NOMO-1 treated with DMSO at 0.1 percent for 48 hours (cell line): ENCODE measurements around the gene SGK1.
"Not testable (repeated sequence)": the region's sequence is repeated elsewhere in the genome, so short reads cannot be mapped to it uniquely, and the experiment has no call there.

Experiments
- DNase-seq: peaks from one replicate; lab custom pipeline; 2025; ENCODE audit not compliant: unreplicated experiment; lab: John Stamatoyannopoulos, UW

SGK1 gene

DNA sequence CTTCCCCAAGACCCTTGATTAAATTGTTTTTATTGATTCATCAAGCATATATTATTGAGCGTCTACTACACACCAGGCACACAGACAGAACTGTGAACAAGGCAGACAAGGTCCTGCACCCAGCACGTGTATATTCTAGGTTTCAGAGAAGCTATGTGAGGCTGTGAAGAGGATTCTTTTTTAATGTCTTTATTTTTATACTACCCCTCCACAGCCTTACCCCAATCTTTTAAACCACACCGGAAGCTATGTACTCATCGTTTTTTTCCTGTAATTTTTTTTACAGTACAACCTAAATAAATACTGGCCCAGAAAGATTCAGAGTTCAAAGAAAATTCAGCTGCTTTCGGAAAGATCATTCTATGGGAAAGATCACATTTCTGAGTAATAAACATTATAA is 10.0 kb downstream of the SGK1 start:
- DNase-seq: peak; percentile 70

DNA sequence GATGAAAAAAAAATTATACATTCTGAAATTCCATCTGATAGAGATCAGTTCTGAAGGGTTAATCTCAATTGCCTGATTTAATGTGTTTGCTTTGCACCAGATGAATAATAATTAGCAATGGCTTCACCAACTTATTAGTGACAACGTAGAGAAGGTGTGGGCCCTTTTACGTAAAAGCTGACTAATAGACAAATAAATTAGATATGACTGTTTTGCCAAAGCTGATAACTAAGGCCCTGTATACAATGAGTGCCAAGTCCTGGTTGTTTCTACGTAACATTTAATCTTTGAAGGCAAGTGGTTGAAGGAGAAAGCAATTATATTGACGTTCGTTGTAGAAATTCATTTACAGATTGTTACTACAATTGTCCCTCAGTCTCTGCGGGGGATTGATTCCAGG is 10.8 kb downstream of the SGK1 start:
- DNase-seq: no peak

DNA sequence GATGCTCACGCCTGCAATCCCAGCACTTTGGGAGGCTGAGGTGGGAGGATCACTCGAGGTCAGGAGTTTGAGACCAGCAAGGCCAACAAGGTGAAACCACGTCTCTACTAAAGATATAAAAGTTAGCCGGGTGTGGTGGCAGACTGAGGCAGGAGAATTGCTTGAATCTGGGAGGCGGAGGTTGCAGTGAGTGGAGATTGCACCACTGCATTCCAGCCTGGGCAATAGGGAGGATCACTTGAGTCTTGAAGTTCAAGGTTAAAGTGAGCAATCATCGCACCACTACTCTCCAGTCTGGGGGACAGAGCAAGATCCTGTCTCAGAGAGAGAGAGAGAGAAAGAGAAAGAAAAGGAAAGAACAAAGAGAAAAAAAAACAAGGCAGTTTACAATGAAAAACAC is 13.5 kb downstream of the SGK1 start:
- DNase-seq: not testable (repeated sequence)

DNA sequence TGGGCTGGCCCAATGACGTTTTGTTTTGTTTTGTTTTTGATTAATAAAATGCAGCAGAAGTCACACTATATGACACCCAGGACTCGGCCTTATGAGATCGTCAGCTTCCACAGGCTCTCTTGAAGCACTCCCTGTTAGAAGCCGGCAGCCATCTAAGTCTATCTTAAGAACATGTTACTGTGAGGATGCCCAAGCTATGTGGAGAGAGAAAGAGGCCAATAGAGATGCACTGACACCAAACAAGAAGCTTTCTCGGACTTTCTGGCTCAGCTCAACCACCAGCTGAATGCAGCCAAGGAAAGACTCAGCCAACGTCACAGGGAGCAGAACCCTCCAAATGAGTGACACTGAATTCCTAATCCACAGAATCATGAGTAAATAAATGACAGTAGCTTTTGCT is 14.0 kb downstream of the SGK1 start:
- no peak for DNase-seq

DNA sequence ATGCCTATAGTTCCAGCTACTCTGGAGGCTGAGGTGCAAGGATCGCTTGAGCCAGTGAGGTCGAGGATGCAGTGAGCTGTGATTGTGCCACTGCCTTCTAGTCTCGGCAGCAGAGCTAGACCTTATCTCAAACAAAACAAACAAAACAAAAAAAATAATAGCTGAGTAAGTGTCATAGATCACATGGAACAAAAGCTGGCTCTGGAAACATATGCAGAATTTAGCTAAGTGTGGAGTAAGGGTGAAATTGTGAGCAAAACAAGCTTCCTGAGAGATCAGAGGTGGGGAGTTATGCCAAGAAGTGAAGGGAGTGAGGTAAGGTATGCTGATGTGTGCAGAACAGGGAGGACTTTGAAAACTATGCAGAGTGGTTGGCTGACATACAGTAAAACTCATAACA is 18.7 kb downstream of the SGK1 start:
- no peak for DNase-seq

DNA sequence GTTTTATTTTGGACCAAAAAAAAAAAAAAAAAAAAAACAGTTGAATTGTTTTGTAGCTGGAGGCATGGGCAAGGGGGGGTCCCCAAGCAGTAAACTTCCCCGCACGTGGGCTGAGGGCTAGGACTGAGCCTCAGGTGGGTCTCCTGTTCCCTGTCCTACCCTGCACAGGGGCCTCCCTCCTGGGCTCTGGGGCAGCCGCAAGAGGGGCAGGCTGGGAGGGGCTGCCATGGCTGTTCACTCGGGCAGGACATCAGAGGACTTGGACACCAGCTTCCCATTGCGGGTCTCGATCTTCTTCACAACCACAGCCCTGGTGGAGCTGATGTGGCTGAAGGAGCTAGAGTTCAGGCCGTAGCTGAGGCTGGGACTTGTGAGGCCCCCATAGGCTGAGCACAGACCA is 21.1 kb downstream of the SGK1 start:
- DNase-seq: no peak

DNA sequence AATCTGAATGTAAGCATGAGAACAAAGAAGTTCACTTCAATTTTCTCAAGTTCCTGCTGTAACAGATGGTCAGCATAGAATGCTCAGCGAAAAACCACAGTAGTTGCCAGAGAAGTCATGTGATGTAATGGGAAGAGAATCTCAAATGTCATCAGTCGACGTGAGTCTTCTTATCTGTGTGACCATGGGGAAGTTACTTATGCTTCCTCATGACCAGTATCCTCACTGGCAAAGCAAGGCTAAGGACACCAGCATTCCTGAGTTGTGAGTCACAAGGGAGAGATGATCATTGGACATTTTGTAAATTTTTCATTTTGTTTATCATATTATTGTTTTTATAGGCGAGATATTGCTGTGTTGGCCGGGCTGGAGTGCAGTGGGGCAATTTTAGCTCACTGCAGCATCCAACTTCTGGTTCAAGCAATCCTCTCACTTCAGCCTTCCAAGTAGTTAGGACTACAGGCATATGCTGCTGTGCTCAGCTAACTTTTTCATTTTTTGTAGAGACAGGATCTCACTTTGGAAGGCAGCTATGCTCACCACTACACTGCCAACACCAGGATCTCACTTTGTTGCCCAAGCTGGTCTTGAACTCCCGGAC is 21.9 kb downstream of the SGK1 start:
- DNase-seq: peak; percentile 93

DNA sequence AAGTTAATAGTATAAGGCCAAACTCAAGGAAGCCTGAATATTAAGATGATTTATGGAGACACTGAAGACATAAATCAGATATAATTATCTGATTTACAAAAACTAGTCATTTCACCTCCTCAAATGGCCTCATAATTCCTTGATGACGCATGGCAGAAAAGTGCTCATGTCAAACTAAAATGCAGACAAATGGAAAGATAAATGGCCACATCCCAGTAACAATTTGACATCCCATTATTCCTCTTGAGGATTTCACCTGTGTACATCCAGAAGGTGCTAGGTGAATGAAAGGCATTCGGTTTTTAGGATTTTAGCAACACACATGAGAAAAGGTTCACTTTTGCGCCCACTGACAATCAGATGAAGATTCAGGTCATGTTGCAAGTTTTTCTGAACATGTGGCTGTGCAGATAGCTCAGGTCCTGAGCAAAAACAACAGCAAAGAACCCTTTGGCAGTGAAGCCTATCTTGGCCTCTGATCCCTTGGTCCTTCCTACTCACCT is 24.2 kb downstream of the SGK1 start:
- no peak for DNase-seq

DNA sequence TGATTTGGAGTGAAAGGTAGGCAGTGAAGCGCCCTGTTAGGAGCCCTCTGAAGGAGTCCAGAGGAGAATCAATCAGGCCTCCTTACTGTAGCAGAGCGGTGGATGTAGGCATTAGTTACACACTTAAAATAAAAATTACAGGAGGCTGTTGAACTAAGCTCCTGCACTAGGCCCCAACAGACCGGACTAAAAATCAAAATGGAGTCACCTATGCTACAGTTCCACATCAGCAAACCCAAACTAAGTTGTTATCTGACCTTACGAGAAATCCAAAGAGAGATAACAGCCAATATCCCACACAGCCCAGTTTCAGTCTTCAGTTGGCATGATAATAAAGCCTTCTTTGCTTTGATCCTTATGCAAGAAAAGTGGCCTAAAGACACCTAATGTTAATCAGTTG is 26.8 kb downstream of the SGK1 start:
- no peak for DNase-seq

DNA sequence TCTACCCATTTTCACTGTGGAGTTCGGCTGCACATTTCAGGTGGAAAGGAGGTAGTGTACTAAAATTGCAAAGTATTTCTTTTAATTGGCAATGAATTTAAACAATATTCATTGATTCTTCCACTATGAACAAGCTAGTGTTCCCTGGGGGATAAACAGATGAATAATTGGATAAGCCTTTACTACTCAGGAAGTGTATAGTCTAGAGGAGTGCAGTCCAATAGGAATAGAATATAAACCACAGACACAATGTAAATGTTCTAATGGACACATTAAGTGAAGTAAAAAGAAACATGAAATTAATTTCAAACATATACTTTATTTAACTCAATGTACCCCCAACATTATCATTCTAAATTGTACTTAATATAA is 28.7 kb downstream of the SGK1 start:
- DNase-seq: no peak

DNA sequence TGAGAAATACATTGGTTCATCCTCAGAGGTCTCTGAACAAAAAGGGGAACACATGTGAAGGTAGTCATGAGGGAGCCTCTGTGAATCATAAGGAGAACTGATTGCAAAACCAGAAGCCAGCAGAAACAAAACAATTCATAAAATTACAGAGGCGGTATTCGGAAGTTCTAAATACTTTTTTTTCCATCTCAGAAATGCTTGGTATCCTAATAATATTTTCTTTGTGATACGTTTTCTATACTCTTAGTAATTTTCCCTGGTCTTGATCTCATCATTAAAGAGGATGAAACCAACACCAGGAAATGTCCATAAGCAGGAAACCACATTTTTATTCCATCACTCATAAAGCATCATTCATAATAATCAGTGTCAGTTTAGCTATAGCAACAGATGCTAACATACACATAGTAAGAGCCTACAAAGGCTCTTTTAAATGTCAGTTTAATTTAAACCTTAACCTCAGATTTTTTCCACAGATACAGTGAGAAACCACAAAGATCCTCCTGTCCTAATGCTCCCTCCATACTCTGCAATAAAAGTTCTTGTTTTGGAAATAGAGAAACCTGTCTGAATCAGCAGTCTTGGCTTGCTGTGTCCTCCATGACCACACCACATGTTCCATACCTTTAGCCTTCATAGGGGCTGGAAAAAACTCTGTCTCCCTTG is 29.2 kb downstream of the SGK1 start:
- DNase-seq: peak; percentile 95

DNA sequence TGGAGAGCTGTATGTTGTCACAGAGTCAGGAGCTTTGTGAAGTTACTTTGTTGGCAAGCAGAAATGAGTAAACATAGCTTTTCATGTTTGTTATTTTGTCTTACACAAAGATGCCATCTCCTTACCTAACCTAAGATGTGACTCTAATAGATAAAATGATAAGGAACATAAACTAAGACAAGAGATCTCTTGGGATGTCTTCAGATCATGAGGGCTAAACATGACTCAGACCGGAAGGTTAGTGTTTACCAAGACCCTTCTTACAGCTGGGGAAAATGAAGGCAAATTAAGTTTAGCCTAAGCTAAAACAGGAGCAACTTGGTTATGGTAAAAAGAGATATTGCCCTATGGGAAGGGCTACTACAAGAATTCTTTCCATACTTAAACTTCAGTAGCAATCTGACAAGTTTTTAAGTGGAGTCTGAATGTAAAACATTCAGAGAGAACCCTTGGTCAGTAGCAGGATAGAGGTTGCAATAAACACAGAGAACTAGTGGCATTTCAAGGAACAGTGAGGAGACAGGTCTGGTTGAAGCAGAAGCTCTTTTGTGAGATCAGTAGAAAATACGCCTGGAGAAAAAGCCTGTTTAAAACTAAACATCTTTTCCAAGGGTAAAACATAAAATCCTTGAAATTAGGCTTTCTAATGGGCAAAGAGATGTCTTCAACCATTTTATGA is 29.9 kb downstream of the SGK1 start:
- DNase-seq: peak; percentile 61

DNA sequence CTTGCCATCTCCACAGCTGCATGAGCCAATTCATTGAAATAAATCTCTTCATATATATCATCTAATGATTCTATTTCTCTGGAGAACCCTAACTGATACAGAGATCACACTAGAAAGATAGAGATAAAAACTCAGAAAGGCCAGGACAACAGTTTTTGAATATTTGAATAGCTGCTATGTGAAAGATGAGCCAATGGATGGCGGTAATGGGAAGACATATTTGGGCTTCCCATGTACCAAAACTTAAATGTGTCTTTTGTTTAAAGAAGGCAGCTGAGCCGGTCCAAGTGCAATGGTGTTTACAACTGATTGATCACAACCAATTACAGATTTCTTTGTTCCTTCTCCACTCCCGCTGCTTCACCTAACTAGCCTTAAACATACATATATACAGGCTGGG is 35.1 kb downstream of the SGK1 start:
- DNase-seq: no peak

DNA sequence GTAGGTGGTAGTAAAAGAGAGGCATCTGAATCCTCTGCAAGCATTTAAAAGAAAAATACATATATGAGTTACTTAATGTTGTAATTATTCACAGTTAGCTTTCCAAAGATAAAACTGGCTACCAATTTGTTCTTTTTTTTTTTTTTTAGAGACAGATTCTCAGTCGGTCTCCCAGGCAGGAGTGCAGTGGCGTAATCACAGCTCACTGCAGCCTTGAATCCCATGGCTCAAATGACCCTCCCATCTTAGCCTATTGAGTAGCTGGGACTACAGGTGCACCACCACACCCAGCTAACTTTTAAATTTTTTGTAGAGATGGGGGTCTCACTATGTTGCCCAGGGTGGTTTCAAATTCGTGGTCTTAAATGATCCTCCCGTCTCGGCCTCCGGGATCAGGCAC is 36.5 kb downstream of the SGK1 start:
- no peak for DNase-seq

DNA sequence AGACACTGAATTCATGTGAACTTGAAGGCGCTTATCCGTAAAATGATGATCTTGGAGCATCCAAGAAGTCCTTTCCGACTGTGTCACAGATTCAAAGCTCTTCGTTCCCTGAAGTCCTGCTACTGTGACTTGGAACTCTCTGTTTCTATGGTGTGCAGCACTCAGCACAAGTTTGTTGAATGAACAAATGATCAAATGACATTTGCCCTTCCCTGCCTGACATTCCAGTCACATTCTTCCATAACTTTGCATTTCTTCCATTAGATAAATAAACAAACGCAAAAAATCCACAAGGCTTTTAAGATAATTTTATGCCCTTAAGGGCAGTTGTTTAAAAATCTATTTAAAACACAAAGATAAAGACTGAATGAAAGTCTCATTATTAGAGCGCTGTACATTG is 39.9 kb downstream of the SGK1 start:
- no peak for DNase-seq

DNA sequence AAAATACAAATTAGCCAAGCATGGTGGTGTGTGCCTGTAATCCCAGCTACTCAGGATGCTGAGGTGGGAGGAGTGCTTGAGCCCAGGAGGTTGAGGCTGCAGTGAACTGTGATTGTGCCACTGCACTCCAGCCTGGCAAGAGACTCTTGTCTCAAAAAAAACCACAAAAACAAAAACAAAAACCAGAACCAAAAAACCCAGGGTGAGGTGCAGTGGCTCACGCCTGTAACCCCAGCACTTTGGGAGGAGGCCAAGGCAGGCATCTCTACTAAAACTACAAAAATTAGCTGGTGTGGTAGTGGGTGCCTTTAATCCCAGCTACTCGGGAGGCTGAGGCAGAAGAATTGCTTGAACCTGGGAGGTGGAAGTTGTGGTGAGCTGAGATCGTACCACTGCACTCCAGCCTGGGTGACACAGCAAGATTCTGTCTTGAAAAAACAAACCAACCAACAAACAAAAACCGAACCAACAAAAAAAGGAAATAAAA is 41.0 kb downstream of the SGK1 start:
- not testable (repeated sequence) for DNase-seq

DNA sequence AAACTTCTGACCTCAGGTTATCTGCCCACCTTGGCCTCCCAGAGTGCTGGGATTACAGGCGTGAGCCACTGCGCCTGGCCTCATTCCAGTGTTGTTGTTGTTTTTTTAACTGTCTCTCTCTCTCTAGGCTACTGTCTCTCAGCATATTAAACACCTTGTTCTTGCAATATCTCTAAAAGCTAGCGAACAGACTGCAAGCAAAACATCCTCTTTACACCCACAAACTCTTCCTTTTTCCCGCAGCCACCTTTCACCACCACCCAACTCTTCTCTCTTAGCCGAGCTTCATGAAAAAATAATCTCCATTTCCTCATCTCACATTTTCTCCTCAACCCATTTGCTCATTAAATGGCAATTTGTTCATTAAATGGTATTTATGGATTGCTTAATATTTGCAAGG is 45.5 kb downstream of the SGK1 start:
- DNase-seq: no peak

DNA sequence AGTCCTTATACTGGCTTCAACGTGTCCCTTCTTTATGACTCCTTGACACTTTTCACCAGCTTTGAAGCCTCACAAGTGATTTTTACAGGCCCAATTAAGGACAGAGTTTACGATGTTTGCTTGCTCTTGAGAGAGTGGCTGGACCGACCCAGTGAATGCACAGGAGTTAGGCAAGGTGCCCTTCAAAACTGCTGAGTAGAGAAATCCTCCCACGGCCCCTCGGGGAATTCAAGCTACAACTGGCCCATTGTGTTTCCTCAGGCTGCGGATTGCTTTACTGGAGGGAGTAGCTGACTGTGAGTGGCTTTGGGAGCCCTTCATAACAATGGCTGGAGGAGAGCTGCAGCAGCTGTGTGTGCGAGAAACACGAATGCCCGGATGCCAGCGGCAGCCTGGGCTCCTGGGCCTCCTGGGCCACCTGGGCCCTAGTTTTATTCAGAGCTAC is 50.0 kb downstream of the SGK1 start:
- DNase-seq: no peak

DNA sequence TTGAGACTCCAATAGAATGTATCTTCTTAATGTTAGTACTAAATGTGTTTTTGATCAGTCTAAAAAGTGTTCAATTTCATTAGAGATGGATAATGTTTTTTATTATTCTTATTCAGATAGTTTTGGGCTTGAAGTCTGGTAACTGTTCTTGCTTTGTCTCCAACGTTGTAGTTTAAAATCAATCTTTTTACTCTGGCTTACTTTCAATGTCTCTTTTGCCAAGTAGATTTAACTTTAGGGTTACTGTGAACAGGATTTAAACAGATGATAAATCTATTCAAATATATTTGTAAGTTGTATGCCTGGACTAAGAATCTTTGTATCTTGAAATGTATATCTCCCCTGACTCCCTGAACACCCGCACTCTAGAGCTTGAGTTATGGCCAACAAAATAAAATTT is 51.1 kb downstream of the SGK1 start:
- DNase-seq: no peak

DNA sequence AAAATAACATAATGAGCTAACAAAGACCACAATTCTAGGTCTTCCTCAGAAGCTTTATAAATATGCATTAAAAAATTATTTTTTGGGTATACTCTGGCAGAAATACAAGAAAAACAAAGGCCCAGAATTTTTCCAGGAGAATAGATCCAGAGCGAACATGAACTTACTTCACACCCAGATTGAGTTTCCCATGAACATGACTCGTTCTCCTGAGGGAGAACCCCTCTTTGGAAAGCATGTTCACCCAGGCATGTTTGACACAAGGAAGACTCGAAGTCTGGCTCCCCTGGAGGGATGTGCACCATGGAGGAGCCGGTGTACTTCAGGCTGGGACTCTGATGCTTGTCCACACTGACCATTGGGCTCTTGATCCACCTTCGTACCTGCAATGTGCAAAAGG is 56.1 kb downstream of the SGK1 start:
- no peak for DNase-seq

DNA sequence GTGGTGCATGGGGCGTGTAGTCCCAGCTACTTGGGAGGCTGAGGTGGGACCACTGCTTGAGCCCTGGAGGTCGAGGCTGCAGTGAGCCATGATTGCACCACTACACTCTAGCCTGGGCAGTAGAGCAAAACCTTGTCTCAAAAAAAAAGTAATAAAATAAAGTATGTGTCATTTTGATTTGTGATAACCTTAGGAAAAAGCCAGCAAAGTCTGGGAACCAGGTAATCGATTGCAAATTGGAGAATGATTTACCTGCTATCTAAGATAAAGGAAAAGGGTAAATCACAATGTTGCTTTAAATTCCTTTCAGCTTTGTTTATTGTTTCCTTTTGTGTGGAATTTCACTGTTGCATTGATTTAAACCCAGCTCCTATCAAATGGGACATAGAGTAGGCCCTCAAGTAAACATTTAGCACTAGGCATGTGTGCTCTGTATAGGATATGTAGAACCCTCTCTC is 59.0 kb downstream of the SGK1 start:
- DNase-seq: no peak

DNA sequence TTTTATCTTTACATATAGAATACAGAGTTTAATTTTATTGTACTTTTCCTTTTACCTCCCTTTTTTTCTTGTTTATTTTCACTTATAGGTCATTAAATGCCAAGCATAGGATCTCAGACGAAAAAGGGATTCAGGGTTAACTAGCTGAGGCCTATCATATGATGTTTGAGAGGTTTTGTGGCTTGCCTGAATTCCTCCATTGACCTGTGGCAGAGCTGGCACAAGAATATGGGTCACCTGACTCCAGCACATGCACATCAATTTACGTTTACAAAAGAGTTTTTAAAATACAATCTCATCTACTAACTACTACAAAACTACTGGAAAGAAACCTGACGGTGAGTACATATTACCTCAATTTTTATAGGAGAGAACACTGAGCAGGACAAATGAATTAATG is 60.4 kb downstream of the SGK1 start:
- no peak for DNase-seq
